Mucosa of descending colon (tissue), 3 donors: Measurements from ENCODE around the gene CGRRF1. TPM values are rescaled to one million over a fixed set of nuclear protein-coding genes. Genes with fewer than 3 reads are reported as not detected.

ENCODE experiments used
- ATAC-seq: fragments of 200-7000 bp; cut with Tn5 transposase; one replicate; pipeline ENCODE4 v1.9.1; 2020; ENCODE audit warnings: mild to moderate bottlenecking, moderate library complexity
- DNase-seq, 3 donors: peaks; one replicate each; pipeline ENCODE4 v3.0.0-alpha.2; 2020
- H3K36me3 ChIP-seq: fragments of 200-600 bp; one replicate; pipeline ENCODE4 v1.8.0; 2021; ENCODE audit warnings: low read depth, mild to moderate bottlenecking
- H3K4me1 ChIP-seq: fragments of 200-600 bp; one replicate; pipeline ENCODE4 v1.8.0; 2021; ENCODE audit warnings: low read depth, mild to moderate bottlenecking
- H3K4me3 ChIP-seq: fragments of 200-600 bp; one replicate; pipeline ENCODE4 v1.8.0; 2021; ENCODE audit warnings: mild to moderate bottlenecking
- H3K9me3 ChIP-seq: fragments of 200-600 bp; one replicate; pipeline ENCODE4 v1.8.0; 2021; ENCODE audit warnings: mild to moderate bottlenecking
- CTCF ChIP-seq: fragments of 200-600 bp; IDR thresholded peaks from one replicate; pipeline ENCODE4 v1.8.0; 2022; ENCODE audit warnings: antibody characterized with exemption, mild to moderate bottlenecking
- intact Hi-C, 2 donors: fragments of 100-400 bp; cut with DNase I in 1 of 2; cut with micrococcal nuclease in 1 of 2; formaldehyde crosslinking; loops; one replicate each; pipeline versions ENCODE4 v1.11.0 to v1.11.1; 2022; cut with DNase I, micrococcal nuclease
- total RNA-seq, 3 donors: library from RNA; stranded (reverse); fragmentation: NEBNext Ultra II Directional in 2 of 3; extraction: Animal tissue kit (Norgen Biotek cat#: 25700) in 2 of 3; gene quantifications; one replicate each; pipeline versions ENCODE4 v1.2.1 to v1.2.4, GENCODE V29; 2021 to 2023
- donor health status: DM: no; HTN: no; CAD: no; lungs with moderate emphysema.
- donor health status: DM: no; HTN: no; CAD: no.
- donor health status: DM: no; HTN: yes; CAD: no.

Gene CGRRF1
- total RNA-seq, 3 donors from 2014 or later: 17.0 to 25.2 (median 22.5) TPM

DNA sequence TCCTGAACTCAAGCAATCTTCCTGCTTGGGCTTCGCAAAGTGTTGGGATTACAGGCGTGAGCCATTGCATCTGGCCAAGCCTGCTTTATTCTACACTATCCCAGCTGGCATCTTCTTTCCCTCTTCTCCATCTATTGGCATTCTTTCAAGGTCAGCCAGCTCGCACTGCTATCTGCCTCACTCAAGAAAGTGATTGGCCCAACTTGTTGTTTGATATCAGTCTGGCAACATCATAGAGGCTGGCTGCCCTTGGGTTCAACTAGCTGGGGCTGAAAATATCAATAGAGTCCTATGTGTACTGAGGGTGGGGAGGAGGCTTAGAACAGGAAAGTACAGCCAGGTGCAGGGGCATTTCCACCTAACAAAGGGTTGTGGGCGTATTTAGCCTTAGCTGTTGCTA, 38.1 kb upstream of the CGRRF1 start:
- Histone ChIP-seq H3K4me3 (no peak overlapping the region), H3K9me3 (peaks cover 7% of the 10 kb centered on the region), H3K4me1 (peaks cover 8% of the 10 kb centered on the region), H3K36me3 (no peaks in the 10 kb centered on the region)
- intact Hi-C loops: no loop called here
- no peak for DNase-seq
- ATAC-seq: peak; percentile 35
- no peak for TF ChIP-seq CTCF

- ATAC-seq: no peak
- H3K4me3 ChIP-seq: no peak overlapping the region
- intact Hi-C loops: no loop called here
- peaks cover 7% of the 10 kb centered on the region for H3K9me3 ChIP-seq
- peaks cover 8% of the 10 kb centered on the region for H3K4me1 ChIP-seq
- no peak for TF ChIP-seq CTCF
- no peaks in the 10 kb centered on the region for H3K36me3 ChIP-seq
- DNase-seq: no peak
These were observed 37.4 kb upstream of the CGRRF1 start for GRCh38 chr14:54472315-54472714.

- ATAC-seq: peak; percentile 60
These were observed 35.4 kb upstream of the CGRRF1 start for GRCh38 chr14:54474232-54474793.

GRCh38 chr14:54475187-54475899, 34.4 kb upstream of the CGRRF1 start:
- DNase-seq (no peak), ATAC-seq (no peak)
- intact Hi-C loops: no loop called here
- Histone ChIP-seq H3K36me3 (no peaks in the 10 kb centered on the region), H3K9me3 (no peaks in the 10 kb centered on the region), H3K4me3 (no peak overlapping the region), H3K4me1 (peaks cover 8% of the 10 kb centered on the region)
- TF ChIP-seq CTCF: no peak

More at GRCh38 chr14:54474232-54474793, 35.4 kb upstream of the CGRRF1 start:
- Histone ChIP-seq H3K4me3 (no peak overlapping the region), H3K9me3 (no peaks in the 10 kb centered on the region), H3K4me1 (peaks cover 8% of the 10 kb centered on the region), H3K36me3 (no peaks in the 10 kb centered on the region)
- no peak for TF ChIP-seq CTCF
- intact Hi-C loops: no loop called here
- DNase-seq: no peak

GRCh38 chr14:54475911-54476310, 33.8 kb upstream of the CGRRF1 start:
- Histone ChIP-seq H3K36me3 (no peaks in the 10 kb centered on the region), H3K9me3 (no peaks in the 10 kb centered on the region), H3K4me1 (peaks cover 8% of the 10 kb centered on the region), H3K4me3 (no peak overlapping the region)
- ATAC-seq (no peak), DNase-seq (no peak)
- intact Hi-C loops: no loop called here
- no peak for TF ChIP-seq CTCF
